Hippocampal formation (tissue), 2 donors: ENCODE data around the gene CDH12.
"Not testable (repeated sequence)": the region's sequence is repeated elsewhere in the genome, so short reads cannot be mapped to it uniquely, and the experiment has no call there.

Experiments used
- DNase-seq, 2 donors: peaks; one replicate each; lab custom pipeline; 2025; lab: John Stamatoyannopoulos, UW

The CDH12 gene

DNA sequence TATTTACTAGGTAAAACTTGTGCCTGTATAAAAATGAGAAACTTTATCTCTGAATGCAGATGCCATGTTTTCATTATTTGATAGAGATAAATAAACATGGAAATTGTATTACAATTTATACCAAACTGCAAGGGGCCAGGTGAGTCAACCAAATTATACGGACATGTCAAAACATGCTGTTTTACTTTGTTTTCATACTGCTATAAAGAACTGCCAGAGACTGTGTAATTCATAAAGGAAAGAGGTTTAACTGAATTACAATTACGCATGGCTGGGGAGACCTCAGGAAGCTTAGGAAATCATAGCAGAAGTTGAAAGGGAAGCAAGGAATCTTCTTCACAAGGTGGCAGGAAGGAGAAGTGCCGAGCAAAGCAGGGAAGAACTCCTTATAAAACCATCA is 840.3 kb downstream of the CDH12 start:
- DNase-seq = not testable (repeated sequence)

DNA sequence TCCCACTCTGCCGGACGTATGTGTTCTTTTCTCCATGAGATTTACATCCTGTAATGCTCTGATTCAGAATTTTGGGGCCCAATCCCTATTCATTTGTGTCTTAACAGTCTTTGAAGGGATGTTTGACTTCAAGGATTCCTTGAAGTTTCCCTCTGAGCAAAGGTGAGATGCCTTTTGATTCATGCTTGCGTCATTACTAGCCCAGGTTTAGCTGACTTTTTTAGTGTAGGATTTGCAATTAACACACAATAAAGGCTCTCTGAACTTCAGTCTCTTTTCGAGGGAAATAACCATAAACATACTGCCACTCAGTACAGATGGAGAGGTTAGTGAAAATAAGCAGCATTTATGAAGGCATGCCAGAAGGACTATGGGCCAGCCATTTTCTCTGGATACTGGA is 842.3 kb downstream of the CDH12 start:
- not testable (repeated sequence) for DNase-seq

DNA sequence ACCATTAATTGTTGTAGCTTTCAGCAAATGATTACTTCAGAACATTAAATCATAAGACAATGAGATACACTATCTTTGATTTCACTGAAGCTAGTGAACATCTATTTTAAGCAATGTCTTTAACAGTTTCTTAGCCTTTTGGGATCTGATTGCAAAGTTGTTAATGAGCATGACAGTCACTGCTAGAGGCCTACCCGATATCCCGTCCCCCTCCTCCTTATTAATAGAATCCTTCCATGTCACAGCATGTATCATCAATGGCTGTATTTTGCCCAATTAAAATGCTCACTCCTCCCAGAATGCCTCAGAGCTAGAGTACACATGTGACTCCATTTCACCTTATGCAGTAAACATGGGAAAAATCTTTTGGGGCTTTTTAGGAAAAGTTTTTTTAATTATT is 852.0 kb downstream of the CDH12 start:
- not testable (repeated sequence) for DNase-seq

DNA sequence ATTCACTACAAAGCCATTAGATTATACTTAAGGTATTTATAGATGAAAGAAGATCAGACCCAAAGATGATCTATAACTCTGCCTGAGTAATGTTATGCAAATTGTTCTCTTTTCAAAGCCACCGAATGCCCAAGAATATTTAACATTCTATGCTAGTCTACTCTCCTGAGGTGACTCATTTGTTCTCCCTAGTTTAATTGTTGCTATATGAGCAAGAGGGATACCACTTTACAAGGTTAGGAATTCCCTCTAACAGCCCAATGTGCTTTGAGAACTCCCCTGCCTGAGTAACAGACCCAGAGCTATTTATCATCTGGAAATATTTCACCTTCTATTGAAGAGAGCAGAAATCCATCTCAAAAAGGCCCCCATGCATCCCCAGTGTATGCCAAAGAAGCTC is 867.3 kb downstream of the CDH12 start:
- DNase-seq = not testable (repeated sequence)

DNA sequence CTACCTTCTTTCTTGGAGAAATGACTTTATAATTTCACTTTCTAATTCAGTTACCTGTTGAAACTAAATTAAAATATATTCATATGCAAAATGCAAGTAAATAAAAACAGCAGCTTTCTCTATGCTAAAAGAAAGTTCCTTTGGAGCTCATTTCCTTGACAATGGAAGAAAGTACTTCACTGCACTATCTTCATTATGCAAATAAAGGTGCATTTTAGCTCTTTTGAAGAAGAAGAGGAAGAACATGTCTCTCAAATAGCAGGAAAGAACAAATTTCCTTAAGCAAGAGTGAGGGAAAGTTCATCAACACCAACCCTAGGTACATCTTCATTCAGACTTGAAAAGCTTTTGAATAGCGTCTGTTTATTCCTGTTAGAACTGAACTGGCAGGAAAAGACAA is 901.6 kb downstream of the CDH12 start:
- not testable (repeated sequence) for DNase-seq

DNA sequence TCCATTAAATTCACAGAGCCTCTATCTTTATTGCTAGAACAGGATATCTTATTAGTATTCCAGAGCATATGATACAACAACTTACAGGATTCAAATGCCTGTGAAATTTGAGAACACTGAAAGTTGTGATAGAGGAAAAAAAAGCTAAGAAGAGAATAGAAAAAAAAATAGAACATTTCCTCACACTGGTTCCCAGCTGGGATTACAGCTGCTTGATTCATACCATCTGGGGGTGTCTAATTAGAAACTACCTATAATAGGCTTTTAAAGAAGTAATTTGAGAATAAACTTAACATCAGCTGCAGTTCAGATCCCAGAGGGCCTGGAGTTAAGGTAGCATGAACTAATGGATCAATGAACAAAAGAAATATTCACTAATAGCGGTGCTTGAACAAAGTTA is 922.0 kb downstream of the CDH12 start:
- DNase-seq = no peak

DNA sequence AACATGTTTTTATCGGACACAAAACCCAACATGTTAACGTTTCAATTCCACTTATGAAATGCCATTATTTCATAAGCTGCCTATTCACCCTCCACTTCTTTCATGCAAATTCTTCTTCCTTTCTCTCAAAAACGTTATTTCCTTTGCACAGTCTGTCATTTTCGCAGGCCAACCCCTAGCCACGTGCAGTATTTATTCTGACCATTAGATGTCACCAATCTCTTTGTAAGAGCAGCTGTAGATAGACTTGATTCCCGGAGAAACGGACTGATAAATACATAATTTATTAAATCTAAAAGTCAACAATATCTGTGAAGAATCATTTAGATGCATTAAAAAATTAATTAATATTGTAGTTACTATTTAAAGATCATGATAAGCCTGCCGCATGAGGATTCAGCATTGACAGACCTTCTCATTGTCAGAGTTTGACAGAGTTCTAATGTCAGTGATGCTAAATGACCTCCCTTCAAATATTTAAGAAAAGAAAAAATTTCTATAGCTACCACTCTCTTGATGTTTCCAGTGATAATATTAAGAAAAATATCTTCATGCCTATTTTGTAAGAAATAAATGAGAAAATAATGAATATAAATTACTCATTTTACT is 933.6 kb downstream of the CDH12 start:
- peak in 1 of 2 donors; percentile 55 for DNase-seq

DNA sequence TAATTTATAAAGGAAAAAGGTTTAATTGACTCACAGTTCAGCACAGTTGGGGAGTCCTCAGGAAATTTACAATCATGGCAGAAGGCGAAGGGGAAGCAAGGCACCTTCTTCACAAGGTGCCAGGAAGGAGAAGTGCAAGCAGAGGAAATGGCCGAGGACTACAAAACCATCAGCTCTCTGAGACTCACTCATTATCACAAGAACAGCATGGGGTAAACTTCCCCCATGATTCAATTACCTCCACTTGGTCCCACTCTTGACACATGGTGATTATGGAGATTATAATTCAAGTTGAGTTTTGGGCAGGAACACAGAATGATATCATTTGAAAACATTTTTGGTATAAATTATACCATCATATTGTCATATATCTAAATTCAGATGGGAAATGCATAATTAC is 934.7 kb downstream of the CDH12 start:
- DNase-seq = no peak

DNA sequence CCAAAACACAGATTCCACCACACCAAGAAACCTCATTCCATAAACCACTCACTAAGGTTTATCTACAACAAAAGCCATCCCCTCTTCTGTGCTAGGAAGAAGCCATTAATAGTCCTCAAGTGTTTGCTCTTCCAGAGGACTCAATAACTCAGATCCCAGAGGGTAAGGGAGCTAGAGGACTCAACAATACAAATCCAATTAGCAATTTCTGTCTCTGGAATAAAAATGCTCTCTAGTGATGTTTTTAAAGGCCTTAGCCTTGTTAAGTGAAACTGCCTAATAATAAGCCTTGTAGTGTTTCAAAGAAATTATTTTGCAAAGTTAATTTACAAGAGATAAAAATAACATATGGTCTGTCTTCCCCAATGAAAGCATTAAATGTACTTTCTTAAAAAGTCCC is 942.4 kb downstream of the CDH12 start:
- no peak for DNase-seq

DNA sequence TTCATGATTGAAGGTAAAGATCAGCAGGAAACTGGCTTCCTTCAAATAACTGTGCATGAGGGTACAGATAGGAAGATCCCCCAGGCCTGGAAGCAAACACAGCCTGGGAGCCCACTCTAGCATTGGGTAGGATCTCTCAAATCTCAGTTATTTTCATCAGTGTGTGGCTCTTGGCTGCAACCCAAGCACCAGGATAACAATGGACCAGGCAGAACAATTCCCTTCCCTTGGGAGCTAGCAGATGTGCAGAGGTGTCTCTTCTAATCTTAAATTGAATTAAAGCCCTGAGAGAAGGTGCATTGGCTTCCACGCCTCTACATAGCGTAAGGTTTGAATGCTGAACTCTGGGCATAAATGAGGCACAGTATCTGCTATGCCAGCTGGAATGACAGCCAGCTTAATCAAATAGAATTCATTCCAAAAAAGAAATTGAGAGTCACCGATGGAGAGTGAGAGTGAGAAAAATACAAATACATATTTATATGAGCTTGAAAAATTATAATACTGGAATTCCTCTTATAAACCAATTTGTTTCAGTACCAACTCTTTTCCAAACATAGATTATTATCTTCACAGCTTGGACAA is 957.3 kb downstream of the CDH12 start:
- no peak for DNase-seq

DNA sequence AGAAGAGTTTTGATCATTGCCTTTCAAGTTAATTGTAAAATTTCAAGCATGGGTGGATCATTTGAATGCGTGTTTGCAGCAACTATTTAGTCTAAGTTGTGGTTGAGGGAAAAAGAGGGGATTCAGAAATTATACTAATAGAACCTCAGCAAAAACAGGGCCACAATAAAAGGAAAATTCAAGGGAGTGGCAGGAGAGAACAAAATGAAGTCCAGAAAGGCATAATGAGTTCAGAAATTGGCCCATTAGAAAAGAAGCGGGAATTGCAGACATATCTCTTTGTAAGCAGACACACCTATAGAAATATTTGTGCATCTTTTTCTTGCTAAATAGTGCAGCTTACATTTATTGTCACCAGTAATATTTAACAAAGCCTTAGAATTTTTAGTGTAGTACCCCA is 960.0 kb downstream of the CDH12 start:
- DNase-seq = no peak

DNA sequence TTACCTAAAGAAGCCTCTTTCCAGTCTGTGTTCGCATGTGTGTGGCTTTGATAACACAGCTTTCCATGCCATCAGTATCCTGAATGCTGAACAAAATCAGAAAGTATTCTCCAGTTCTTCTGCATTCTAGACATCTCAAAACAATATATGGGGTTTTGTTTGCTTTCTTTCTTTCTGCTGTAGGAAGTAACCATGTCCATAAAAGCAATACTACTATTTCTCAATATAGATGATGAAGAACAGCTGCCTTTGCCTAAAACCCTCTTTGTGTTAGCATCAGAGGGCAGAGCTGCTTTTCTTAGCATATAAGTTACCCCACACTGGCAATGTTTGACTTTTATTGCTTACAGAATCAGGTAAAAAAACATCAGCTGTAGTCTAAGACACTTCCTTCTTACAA is 963.6 kb downstream of the CDH12 start:
- DNase-seq = no peak

DNA sequence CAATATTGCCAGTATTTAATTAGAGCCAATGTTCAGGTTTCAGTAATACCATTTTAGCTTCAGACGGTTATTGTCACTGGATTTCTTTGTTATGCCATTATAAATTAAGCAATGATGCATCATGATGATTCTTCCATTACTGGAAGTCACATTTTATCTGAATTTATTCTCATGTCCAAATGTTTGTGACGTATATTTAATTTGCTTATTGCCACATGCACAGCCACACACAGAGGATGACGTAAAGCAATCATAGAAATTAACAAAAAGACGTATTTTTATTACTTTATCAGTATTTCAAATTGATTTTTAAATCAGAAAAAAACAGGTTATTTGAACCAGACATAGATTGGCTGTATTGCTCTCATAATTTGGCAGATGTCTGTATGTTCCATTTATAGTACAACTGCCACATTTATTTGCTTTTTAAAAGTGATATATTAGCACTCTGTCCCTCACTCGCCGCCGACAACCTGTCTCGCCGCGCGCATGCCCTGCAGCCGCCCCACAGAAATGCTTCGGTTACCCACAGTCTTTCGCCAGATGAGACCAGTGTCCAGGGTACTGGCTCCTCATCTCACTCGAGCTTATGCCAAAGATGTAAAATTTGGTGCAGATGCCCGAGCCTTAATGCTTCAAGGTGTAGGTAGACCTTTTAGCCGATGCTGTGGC is 970.9 kb downstream of the CDH12 start:
- no peak for DNase-seq

DNA sequence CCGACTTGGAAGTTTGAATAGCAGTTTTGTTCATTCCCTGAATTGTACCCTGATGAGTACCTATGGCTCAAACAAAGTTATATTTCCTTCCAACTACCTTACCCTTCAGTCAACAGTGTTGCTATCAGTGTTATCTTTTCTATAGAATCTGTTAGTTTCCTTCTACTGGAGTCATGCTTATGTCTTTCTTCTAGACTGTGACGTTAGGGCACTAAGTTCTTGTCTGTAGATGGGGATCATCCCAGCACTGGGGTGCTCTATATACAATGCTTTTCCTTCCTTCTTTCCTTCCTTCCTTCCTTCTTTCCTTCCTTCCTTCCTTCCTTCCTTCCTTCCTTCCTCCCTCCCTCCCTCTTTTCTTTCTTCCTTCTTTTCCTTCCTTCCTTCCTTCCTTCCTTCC is 973.0 kb downstream of the CDH12 start:
- no peak for DNase-seq

DNA sequence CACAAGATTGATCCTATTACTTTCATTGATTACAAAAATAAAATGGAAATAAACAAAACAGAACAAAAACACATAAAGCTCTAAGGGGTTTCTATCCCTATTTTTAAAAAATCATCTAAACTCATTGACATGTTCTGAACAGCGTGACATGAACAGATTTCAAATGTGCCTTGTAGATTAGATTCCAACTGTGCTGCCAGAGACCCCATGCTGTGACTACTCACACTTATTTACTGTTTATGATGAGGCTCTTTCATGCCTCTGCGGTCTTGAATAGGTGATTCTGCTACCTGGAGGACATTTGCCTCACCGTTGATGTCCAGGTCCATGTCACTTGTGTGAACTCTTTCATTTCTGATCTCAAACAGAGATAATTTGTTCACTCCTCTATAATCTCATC is 990.2 kb downstream of the CDH12 start:
- no peak for DNase-seq

DNA sequence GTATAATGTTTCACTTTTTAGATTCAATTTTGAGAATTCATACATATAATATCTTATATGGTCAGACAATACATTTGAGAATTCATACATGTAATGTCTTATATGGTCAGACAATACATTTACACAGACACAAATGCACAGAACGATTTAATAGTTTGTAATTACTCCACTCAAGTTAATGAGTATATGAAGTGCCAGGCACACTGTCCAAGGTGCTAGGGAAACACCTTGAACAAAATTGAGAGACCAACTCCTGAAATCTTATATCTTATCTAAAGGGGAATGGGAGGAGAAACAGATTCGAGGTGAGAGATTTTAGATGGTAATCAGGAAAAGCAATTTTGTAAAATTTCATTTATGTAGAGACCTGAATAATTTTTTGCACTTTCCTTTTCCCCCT is 994.7 kb downstream of the CDH12 start:
- no peak for DNase-seq

DNA sequence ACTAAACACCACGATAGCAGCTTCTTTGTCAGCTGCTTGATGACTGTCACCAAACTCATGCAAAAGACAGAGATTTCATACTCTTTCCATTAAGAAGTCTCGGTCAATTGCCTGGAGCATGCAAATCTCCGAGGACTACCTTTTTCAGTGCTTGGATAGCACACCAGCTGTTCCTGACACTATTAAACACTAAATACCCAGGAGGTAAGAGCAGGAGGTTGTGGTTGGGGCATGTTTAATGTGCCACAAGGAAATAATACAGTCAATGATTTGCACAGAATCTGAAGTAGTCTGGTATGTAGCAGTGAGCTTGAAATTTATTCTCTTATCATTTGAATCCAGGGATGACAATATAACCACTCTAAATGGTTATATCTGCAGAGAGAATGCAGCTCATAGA is 996.2 kb downstream of the CDH12 start:
- no peak for DNase-seq

DNA sequence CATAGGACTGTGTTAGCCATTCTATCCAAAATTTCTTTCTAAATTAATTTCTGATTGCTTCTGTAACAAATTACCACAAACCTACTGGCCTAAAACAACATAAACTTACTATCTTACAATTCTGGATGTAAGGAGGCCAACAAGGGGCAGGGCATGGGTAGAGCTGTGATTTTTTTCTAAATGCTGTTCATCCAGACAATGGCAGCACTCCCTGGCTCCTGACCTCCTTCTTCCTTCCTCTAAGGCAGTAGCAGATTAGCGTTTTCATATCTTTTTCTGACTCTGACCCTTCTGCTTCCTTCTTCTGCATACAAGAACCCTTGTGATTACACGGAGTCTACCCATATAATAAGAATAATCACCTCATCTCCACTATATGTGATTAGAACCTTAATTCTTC is 1005.8 kb downstream of the CDH12 start:
- no peak for DNase-seq

DNA sequence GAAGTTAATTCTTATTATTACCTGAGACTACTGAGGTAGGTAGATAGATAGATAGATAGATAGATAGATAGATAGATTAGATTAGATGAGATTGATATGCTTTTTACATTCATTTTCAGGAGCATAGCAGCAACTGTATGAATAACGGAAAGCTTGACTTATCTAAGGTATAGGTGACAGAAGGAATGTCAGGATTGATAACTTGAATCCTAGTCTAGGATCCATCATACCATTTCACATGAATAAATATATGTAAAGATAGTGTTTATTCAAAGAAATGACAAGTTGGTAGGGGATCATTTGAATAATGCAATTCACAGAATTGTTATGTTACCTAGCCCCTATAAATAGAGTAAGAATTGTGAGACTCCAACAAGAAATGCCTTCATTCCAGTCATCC is 1008.2 kb downstream of the CDH12 start:
- DNase-seq = no peak

DNA sequence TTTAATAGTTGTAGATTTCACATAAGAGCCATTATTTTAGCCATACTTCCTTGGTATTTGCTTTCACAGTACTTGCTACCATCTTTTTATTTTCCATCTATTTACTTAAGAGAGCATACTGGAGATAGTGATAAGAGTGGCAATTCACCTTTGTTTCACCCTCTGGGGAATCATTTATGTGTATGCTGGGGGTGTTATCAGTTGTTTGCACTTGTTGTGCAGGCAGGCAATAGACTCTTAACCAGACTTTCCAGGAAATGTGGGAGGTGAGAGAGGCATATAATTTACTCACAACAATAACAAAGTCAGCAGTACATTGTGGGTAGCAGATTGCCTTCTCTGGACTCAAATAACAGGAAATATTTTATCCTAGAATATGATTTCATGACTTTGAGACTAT is 1018.3 kb downstream of the CDH12 start:
- no peak for DNase-seq

DNA sequence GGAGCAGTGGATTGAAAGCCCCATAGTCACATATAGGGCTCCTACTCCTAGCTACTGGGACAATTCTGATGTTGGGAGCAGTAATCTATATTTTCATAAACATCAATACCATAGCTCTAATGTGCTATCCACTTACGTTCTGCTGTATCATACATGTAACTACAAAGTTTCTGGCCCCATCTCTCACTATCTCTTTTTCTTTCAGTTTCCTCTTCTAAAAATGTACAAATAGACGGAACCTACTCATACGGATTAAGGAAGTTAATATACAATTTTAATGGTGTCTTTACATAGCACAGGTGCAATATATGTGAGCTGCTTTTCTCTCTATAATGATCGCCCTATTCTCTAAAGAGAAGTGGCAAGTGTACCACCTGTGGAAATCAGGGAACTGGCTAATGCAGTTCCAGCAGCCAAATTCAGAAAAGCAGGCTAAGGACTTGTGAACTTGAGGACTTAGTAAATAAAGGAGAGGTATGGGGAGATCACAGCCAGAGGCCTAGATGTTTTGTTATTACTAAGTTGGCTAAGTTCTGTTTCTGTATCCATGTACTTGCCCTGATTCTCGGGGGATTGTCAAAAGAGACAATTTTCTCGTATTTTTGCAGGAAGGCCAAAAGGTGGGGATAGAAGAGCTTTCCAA is 1021.9 kb downstream of the CDH12 start:
- DNase-seq = no peak

DNA sequence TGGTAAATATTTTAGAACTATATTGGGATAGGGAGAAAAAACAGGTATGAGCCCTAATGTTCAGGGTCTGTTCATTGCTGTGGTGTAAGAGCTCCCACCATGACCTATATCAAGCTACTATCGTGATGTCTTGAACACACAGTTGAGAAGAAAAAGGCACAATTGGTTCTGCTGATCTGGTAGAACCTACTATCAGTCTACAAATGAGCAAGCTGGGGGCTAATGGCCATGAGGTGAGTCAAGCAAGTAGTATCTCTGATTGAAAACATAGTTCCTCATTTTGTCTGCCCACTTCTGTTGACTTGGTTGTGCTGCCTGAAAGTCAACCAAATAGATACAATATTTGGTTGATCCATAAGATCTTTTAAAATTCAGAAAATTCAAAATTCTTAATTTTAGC is 1026.3 kb downstream of the CDH12 start:
- no peak for DNase-seq

DNA sequence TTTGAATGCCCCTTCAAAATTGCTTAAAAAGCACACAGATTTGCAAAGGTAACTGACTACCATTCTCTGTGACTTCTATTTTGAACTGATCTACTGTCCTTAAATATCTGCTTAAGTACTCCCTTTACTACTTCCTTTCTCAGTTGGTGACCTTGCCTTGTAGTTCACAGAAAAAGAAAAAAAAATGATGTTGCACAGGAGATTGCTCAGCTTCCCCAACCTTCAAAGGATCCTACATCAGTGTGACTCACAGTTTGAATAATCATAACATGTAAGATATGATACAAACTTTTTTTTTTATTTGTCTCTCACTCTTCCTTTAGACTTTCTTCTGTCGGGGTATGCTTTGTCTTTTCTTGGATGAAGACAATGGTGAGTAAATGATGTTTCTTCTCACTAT is 1029.6 kb downstream of the CDH12 start:
- no peak for DNase-seq
